NCI-H1417 treated with DMSO at 0.1 percent for 48 hours (cell line): ENCODE data around the gene PACS1.
"Not testable (repeated sequence)": the region's sequence is repeated elsewhere in the genome, so short reads cannot be mapped to it uniquely, and the experiment has no call there.

Experiments used
- DNase-seq: peaks from one replicate; lab custom pipeline; 2025; lab: John Stamatoyannopoulos, UW

The PACS1 gene

GRCh38 chr11:66069715-66070603 lies at the start of gene PACS1:
PACS1 (plus strand) TSS chr11:66070272; CDS start chr11:66070487, 215 bp downstream.
- DNase-seq, result no peak

- no peak for DNase-seq
These were observed 49.3 kb upstream of the PACS1 start for GRCh38 chr11:66020618-66021357.

GRCh38 chr11:66022401-66023185 lies 47.5 kb upstream of the PACS1 start:
- DNase-seq, result no peak

- not testable (repeated sequence) for DNase-seq
These were observed 47.0 kb upstream of the PACS1 start for GRCh38 chr11:66023186-66023440.

DNA sequence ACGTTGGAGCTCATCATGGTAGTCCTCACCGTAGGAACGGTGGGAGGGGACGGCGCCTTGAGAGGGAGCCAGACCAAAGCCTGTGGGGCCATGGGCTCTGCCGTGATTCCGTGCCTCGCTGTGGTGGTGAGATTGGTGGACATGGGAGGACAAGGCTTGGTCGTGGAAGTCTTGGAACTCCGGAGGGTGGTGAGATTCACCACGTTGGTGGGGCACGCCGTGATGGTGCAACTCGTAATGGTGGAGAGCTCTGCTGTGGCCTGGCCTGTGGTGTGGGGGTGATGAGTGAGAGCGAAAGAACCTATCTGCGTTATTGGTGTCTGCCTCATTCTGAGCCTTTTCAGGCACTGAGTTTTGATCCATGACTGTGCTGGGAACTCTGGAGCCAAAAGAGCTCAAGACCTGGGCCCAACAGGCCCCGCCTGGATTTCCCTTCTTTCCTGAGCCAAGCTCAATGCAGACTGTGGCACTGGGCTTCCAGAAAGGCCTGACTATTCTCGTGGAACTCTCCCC lies 44.0 kb upstream of the PACS1 start, which contains the start of gene CATSPER1:
CATSPER1 (minus strand) TSS at position 463 of the 513 bp plus-strand sequence; CDS start at position 363, 100 bp downstream.
- DNase-seq, result no peak

DNA sequence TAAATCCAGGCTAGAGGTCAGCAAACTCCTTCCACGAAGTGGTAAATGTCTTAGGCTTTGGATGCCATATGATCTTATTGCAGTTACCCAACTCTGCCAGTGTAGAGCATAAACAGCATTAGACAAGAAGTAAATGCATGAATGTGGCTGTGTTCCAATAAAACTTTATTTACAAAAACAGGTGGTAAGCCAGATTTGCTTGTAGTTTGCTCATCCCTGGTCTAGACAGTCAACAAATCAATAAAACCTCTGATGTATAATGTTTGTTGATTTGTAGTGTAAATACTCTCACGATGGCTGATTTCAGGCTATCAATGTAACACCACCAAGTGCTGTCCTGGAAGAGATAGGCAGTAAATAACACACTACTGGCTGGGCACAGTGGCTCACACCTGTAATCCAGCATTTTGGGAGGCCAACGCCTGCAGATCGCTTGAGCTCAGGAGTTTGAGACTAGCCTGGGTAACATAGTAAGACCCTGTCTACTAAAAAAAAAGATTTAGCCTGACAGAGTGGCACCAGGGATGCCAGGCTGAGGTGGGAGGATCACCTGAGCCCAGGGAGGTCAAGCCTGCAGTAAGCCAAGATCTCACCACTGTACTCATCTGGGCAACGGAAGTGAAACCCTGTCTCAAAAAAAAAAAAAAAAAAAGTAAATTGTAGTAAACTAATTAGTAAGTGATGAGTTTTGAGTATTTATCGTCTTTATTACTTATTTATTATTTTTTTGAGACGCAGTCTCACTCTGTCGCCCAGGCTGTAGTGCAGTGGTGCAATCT lies 36.9 kb upstream of the PACS1 start:
- no peak for DNase-seq

DNA sequence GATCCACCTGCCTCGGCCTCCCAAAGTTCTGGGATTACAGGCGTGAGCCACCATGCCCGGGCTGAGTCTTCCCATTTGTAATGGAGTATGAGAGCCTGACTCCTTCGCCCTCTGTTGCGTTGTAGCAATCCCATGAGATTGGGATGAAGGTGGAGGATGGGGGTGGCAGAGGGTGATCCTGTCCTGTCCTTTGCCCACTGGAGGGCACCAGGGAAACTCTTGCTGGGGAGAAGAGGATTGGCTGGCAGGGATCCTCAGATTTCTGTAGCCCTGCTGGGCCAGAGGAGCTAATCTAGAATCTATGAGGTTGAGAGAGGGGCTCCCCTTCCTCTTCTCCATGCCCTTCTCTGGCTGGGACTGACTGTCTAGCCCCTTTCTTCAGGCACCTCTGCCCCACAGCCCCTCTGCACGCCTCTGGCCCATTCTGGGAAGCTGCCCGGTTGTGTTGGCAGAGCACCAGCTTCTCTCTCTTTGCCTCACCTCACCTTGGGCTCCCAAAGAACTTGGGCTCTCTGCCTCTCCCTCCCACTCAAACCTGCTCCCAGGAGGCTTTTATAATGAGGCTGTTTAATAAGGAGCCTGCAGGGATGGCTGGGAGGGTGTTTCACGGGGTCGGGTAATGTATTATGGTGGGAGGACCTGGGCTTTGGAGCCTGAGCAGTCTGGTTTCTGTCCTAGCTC lies 34.3 kb upstream of the PACS1 start:
- DNase-seq, result no peak

GRCh38 chr11:66036334-66036710 lies 33.8 kb upstream of the PACS1 start:
- no peak for DNase-seq

GRCh38 chr11:66037327-66037726 lies 32.7 kb upstream of the PACS1 start:
- no peak for DNase-seq

DNA sequence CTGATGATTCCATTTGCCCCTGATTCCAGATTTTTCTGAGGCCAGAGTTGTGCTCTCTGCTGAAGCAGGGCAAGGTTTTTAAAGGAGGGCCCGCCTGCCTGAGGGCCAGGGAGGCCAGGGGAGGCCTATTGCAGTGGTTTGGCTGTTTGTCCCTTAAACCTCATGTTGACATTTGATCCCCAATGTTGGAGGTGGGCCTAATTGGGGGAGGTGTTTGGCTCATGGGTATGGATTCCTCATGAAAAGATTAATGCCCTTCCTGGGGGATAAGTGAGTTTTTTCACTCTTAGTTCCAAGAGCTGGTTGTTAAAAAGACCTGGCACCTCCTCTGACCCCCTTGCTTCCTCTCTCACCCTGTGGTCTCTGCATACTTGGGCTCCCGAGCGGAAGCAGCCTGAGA lies 30.3 kb upstream of the PACS1 start:
- DNase-seq, result no peak

- no peak for DNase-seq
These were observed 27.7 kb upstream of the PACS1 start for GRCh38 chr11:66042227-66042995.

DNA sequence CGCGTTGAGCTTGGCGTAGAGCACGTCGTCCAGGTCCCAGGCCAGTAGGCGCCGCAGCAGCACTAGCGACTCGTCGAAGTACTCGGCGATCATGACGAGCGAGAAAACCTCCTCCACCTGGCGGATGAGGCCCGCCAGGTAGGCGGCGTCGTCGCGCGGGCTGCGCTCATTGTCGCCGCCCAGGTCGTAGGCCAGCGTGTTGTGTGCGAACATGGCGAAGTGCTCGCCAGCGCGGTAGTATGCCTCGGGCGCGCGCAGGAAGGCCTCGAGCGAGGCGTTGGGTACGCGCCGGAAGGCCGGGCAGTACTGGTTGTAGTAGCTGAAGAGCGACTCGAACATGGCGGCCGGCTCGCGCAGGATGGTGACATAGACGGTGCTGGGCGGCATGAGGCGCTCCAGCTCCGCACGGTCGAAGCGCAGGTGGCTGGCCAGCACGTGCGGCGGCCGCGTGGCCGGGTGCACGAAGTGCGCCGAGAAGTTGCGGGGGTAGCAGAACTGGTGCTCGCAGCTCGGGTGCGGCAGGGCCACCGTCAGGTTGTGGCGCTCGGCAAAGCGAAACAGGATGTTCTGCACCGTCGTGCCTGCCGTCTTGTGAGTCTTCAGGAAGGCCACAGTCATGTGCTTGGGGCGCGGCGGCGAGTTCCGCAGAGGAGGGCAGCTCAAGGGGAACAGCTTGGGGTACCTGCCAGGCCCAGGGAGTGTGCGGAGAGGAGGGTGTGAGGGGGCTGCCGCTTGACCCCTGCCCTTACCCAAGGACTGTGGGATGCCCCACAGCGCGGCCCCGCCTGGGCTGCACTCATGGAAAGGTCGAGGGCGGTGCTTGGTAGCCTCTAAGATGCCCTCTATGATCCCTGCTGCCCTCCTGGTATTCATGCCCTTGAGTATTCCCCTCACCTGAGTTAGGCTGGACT lies 26.8 kb upstream of the PACS1 start:
- DNase-seq, result no peak

DNA sequence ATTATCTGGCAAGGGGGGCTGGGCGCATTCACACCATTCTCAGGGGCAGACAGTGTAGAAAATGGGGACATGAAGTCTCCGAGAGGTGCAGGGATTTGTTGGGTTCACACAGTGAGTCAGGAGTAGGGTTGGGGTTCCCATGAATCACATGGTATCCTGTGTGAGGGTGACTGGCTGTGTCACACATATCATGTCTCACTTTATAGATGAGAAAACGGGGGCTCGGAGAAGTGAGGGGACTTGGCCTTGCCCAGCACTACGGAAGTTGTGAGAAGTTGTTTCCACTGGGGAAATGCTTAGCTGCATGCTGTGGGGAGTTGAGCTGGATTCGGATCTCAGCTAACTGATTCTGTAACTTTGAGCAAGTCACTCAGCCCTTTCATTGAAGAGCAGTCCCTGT lies 25.3 kb upstream of the PACS1 start:
- DNase-seq, result no peak

GRCh38 chr11:66045177-66045639 lies 24.9 kb upstream of the PACS1 start:
- DNase-seq, result no peak

DNA sequence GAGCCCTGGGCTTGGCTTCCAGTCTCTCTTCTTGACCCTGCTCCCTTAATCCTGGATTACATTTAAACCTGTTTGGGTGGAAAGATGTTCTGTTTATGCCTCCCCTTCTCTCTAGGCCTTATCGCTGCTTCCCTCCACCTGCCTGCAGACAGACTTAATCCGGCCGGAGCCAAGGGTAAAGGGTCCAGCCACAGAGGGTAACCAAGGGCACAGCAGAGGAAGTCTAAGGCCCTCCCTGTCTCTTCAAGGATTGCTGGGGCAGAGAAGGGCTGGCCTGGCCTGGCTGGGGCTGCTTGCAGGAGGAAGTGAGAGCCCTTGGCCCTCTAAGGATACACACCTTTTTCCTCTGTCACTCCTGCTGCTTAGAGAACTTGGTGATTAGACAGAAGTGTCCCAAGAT lies 23.2 kb upstream of the PACS1 start:
- no peak for DNase-seq

DNA sequence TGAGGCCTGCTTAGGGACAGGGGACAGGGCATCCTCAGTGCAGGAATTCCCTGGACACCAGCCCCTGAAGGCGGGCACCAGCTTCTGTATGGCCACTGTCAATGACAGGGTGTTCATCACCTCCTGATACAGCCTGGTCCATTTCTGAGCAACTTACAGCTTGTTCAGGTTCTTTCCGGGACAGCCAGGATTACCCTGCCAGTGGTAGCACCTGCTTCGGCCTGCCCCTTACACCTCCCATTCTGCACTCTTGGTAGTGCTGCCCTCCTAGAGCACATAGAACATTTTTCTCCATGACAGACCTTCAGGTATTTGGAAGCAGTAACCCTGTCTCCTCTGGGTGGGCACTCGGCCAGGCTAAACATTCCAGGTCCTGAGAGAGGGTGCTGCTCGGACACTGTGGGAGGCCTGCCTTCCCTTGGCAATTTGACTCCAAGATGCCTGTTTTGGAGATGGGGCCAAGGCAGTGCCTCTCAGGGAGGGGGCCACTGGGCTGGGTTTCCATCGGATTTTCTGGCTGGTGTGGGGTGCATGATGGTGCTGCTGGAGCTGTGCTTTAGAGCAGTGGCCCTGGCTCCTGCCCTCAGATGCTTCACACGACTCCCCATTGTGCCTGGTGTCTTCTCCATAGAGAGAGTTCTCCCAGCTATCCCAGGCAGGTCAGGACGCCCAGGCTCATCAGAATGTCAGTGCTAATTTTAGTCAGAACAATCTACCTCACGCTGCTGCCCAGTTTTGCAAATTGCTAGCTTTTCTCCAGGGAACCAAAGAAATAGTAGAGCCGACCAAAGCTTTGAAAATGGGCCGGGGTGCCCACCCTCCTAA lies 22.3 kb upstream of the PACS1 start:
- DNase-seq, result no peak

DNA sequence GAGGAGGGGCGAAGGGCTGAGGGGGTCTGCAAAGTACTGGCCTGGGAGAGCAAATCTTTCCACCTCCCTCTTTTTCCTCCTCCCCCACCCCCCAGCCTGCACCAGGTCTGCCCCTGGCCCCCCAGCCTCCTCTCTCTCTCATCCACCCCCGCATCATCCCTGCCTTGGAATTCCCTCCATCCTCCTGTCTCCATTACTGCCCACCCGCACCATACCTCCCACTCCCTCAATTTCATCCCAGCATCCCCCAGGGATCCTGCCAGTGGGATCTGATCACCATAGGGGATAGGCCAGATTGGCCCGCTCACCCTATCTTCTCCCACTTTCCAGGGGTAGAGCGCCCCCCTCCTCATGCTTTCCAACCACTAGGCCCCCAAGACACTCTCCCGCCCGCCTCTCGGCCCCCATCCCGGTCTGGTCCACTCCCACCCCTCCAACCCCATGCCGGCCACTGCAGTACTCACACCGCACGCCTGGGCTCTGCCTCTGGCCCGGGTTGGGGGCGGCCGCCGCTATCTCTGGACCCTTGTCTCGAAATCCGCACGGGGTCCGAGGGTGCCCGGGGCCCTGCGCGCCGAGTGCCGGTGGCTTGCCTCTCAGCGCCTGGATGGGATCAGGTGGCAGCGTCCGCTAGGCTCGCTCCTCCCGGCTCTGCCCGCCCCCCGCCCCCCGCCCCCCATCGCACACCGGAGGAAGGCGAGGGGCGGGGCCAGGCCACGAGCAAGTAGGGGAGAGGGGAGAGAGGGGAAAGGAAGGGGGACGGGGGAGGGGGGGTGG lies 21.3 kb upstream of the PACS1 start, which contains the start of gene GAL3ST3:
GAL3ST3 (minus strand) TSS at position 615 of the 777 bp plus-strand sequence. CDS start 3,746 bp downstream, outside the sequence.
- DNase-seq, result no peak
